Glomerular visceral epithelial cell (primary cell): ENCODE data around the gene KHDRBS2.

Source experiments
- DNase-seq: peaks from one replicate; pipeline ENCODE4 v3.0.0-alpha.2; 2016; ENCODE audit errors: extremely low spot score

Gene KHDRBS2

GRCh38 chr6:62035952-62036351 is 250.1 kb downstream of the KHDRBS2 start:
- no peak for DNase-seq

- no peak for DNase-seq
These were observed 272.3 kb downstream of the KHDRBS2 start for GRCh38 chr6:62013719-62014118.

- no peak for DNase-seq
These were observed 276.6 kb downstream of the KHDRBS2 start for GRCh38 chr6:62009445-62009844.

- DNase-seq: no peak
These were observed 296.4 kb downstream of the KHDRBS2 start for GRCh38 chr6:61989616-61990015.

GRCh38 chr6:61980622-61981021 is 305.4 kb downstream of the KHDRBS2 start:
- no peak for DNase-seq

GRCh38 chr6:61977947-61978346 is 308.1 kb downstream of the KHDRBS2 start:
- DNase-seq: no peak

GRCh38 chr6:61977099-61977498 is 308.9 kb downstream of the KHDRBS2 start:
- DNase-seq: no peak

GRCh38 chr6:61959196-61959595 is 326.8 kb downstream of the KHDRBS2 start:
- DNase-seq: no peak

- no peak for DNase-seq
These were observed 332.2 kb downstream of the KHDRBS2 start for GRCh38 chr6:61953851-61954250.

- DNase-seq: no peak
These were observed 334.4 kb downstream of the KHDRBS2 start for GRCh38 chr6:61951586-61951985.

- DNase-seq: no peak
These were observed 335.2 kb downstream of the KHDRBS2 start for GRCh38 chr6:61950811-61951210.

- no peak for DNase-seq
These were observed 336.1 kb downstream of the KHDRBS2 start for GRCh38 chr6:61949971-61950370.

- no peak for DNase-seq
These were observed 336.9 kb downstream of the KHDRBS2 start for GRCh38 chr6:61949161-61949560.

- DNase-seq: no peak
These were observed 338.6 kb downstream of the KHDRBS2 start for GRCh38 chr6:61947311-61947947.

- DNase-seq: no peak
These were observed 345.1 kb downstream of the KHDRBS2 start for GRCh38 chr6:61940919-61941318.

GRCh38 chr6:61935242-61935846 is 350.7 kb downstream of the KHDRBS2 start:
- no peak for DNase-seq

GRCh38 chr6:61909486-61909885 is 376.5 kb downstream of the KHDRBS2 start:
- no peak for DNase-seq

- no peak for DNase-seq
These were observed 384.3 kb downstream of the KHDRBS2 start for GRCh38 chr6:61901748-61902147.

- no peak for DNase-seq
These were observed 391.5 kb downstream of the KHDRBS2 start for GRCh38 chr6:61894536-61894935.

- no peak for DNase-seq
These were observed 398.6 kb downstream of the KHDRBS2 start for GRCh38 chr6:61887423-61887822.

- DNase-seq: no peak
These were observed 399.3 kb downstream of the KHDRBS2 start for GRCh38 chr6:61886608-61887259.

- no peak for DNase-seq
These were observed 416.2 kb downstream of the KHDRBS2 start for GRCh38 chr6:61869632-61870400.
